ENCODE measurements around the gene TAPT1.
A peak's percentile ranks its signal among the peaks of the same experiment; 100 is the strongest.
"Not testable (repeated sequence)": the region's sequence is repeated elsewhere in the genome, so short reads cannot be mapped to it uniquely, and the experiment has no call there.

Gene TAPT1

GRCh38 chr4:16225863-16226815, at the start of gene TAPT1:
TSS of gene TAPT1 (minus strand) at chr4:16226471. CDS start at chr4:16226457, 14 bp downstream.
- DNase-seq, result peak; percentile 54

- DNase-seq, result no peak
Measured at GRCh38 chr4:16271411-16271810, 45.1 kb upstream of the TAPT1 start.

GRCh38 chr4:16270454-16271328, 44.4 kb upstream of the TAPT1 start:
- DNase-seq, result no peak

- DNase-seq, result not testable (repeated sequence)
Measured at GRCh38 chr4:16269742-16270453, 43.6 kb upstream of the TAPT1 start.

- DNase-seq, result no peak
Measured at GRCh38 chr4:16269240-16269639, 43.0 kb upstream of the TAPT1 start.

GRCh38 chr4:16268290-16268689, 42.0 kb upstream of the TAPT1 start:
- no peak for DNase-seq

- DNase-seq, result no peak
Measured at GRCh38 chr4:16267639-16268038, 41.4 kb upstream of the TAPT1 start.

GRCh38 chr4:16265820-16266219, 39.5 kb upstream of the TAPT1 start:
- no peak for DNase-seq

- DNase-seq, result peak; percentile 7
Measured at GRCh38 chr4:16264798-16265197, 38.5 kb upstream of the TAPT1 start.

GRCh38 chr4:16263056-16263455, 36.8 kb upstream of the TAPT1 start:
- no peak for DNase-seq

- DNase-seq, result no peak
Measured at GRCh38 chr4:16262188-16262587, 35.9 kb upstream of the TAPT1 start.

GRCh38 chr4:16261313-16261878, 35.1 kb upstream of the TAPT1 start:
- no peak for DNase-seq

- DNase-seq, result no peak
Measured at GRCh38 chr4:16259889-16260246, 33.6 kb upstream of the TAPT1 start.

GRCh38 chr4:16259241-16259888, 33.1 kb upstream of the TAPT1 start:
- DNase-seq, result no peak

GRCh38 chr4:16257611-16258010, 31.3 kb upstream of the TAPT1 start:
- no peak for DNase-seq

- no peak for DNase-seq
Measured at GRCh38 chr4:16256343-16256742, 30.1 kb upstream of the TAPT1 start.

- no peak for DNase-seq
Measured at GRCh38 chr4:16255730-16256129, 29.5 kb upstream of the TAPT1 start.

- DNase-seq, result no peak
Measured at GRCh38 chr4:16253127-16253960, 27.1 kb upstream of the TAPT1 start.

- DNase-seq, result no peak
Measured at GRCh38 chr4:16250661-16251365, 24.5 kb upstream of the TAPT1 start.

GRCh38 chr4:16248605-16249004, 22.3 kb upstream of the TAPT1 start:
- DNase-seq, result no peak

- no peak for DNase-seq
Measured at GRCh38 chr4:16245241-16245640, 19.0 kb upstream of the TAPT1 start.

All from NCI-H2227 treated with DMSO at 0.1 percent for 48 hours (cell line).